ENCODE data around the gene PRSS8.

- TF ChIP-seq, protein P1, sequence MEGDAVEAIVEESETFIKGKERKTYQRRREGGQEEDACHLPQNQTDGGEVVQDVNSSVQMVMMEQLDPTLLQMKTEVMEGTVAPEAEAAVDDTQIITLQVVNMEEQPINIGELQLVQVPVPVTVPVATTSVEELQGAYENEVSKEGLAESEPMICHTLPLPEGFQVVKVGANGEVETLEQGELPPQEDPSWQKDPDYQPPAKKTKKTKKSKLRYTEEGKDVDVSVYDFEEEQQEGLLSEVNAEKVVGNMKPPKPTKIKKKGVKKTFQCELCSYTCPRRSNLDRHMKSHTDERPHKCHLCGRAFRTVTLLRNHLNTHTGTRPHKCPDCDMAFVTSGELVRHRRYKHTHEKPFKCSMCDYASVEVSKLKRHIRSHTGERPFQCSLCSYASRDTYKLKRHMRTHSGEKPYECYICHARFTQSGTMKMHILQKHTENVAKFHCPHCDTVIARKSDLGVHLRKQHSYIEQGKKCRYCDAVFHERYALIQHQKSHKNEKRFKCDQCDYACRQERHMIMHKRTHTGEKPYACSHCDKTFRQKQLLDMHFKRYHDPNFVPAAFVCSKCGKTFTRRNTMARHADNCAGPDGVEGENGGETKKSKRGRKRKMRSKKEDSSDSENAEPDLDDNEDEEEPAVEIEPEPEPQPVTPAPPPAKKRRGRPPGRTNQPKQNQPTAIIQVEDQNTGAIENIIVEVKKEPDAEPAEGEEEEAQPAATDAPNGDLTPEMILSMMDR (IDR thresholded peaks at IDR 0.05; ENCODE audit: poor library complexity, severe bottlenecking), result no peak
- TF ChIP-seq POLR2AphosphoS5 (IDR thresholded peaks at IDR 0.05) (no peak), EZH2 (IDR thresholded peaks at IDR 0.05; ENCODE audit: borderline replicate concordance, insufficient read depth, low read length, poor library complexity, severe bottlenecking) (no peak)
These were observed 35.5 kb downstream of the PRSS8 start for GRCh38 chr16:31099860-31100638.

Data from neural cell (in vitro differentiated cells).